Erythroblast (primary cell): ENCODE results near the gene TBCEL.

Experiments
- DNase-seq, 2 experiments: peaks; one replicate each; lab custom pipeline; 2025; lab: John Stamatoyannopoulos, UW
- GATA1 ChIP-seq: IDR thresholded peaks from 2 replicates; pipeline ENCODE4 v1.6.1; 2011; ENCODE audit warnings: low read depth, mild to moderate bottlenecking, control low read depth, low read length, moderate library complexity
- POLR2A ChIP-seq: IDR thresholded peaks from 2 replicates; pipeline ENCODE4 v1.6.1; 2011; ENCODE audit warnings: mild to moderate bottlenecking, low read length

The TBCEL gene

GRCh38 chr11:121138259-121138658 lies 114.4 kb downstream of the TBCEL start:
- no peak for DNase-seq
- TF ChIP-seq GATA1 (no peak), POLR2A (no peak)

DNA sequence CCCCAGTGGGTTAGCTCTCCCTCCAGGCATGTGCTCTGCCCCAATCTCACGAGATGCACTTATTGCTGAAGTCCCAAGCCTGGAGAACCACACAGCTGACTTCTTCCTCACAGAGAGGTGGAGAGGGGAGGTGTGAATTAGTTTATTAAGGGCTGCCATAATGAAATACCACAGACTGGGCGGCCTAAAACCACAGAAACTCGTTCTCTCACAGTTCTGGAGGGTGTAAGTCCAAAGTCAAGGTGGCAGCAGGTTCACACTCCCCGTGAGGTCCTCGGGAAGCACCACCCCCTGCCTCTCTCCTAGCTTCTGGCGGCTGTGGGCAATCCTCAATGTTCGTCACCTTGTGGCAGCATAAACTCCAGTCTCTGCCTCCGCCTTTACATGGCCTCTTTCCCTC lies 116.5 kb downstream of the TBCEL start:
- no peak for TF ChIP-seq GATA1
- no peak for TF ChIP-seq POLR2A
- no peak for DNase-seq
